ENCODE data around the gene EIF6.
"Not testable (repeated sequence)": the region's sequence is repeated elsewhere in the genome, so short reads cannot be mapped to it uniquely, and the experiment has no call there.

EIF6 gene

DNA sequence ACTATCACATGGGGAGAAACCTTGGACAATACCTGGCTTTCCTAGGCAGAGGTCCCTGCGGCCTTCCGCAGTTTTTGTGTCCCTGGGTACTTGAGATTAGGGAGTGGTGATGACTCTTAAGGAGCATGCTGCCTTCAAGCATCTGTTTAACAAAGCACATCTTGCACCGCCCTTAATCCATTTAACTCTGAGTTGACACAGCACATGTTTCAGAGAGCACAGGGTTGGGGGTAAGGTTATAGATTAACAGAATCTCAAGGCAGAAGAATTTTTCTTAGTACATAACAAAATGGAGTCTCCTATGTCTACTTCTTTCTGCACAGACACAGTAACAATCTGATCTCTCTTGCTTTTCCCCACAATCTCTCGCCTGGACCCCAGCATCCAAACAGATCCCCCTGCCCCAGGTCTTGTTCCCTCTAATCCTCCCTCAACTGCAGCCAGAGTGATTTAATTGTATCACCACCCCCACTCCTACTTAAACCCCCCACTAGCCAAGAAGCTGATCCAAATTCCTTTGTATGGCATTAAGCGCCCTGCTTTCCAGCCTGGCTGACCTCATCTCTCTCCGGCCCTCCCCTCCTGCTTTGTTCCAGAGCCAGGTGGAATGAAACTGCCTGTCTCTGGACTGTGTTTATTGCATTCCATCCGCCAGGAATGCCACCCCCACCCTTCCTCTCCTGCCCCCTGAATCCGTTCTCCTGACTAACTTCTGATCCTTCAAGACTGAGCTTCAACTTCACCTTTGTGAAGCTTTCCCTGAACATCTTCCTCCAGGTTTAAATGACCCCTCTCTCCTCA lies 21.6 kb downstream of the EIF6 start:
- DNase-seq (ENCODE audit: low read depth in 1 of 2, low spot score in 1 of 2), result not testable (repeated sequence)

DNA sequence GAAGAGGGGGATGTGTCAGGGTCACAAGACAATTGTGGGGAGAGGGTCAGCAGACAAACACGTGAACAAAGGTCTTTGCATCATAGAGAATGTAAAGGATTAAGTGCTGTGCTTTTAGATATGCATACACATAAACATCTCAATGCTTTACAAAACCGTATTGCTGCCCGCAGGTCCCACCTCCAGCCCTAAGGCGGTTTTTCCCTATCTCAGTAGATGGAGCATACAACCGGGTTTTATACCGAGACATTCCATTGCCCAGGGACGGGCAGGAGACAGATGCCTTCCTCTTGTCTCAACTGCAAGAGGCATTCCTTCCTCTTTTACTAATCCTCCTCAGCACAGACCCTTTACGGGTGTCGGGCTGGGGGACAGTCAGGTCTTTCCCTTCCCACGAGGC lies 22.3 kb downstream of the EIF6 start:
- DNase-seq (ENCODE audit: low read depth in 1 of 2, low spot score in 1 of 2), result not testable (repeated sequence)

DNA sequence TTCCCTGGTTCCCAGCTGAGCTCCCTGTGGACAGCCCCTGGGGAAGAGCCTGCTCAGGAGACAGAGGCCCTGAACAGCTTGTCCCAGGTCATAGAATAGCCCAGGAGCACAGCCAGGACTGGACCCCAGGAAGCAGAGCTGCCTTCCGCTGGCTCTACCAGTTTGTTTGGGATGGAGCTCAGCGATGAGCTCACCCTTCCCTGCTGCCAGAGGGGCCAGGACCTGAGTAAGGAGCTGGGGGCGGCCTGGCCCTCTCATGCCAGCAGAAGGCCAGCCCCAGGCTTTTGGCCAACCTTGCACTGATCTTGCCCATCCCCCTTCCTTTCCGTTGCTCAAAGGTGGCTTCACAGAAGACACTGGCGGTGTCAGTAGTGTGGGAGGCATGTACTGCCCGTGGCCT lies 24.1 kb downstream of the EIF6 start:
- DNase-seq (ENCODE audit: low read depth in 1 of 2, low spot score in 1 of 2), result no peak

DNA sequence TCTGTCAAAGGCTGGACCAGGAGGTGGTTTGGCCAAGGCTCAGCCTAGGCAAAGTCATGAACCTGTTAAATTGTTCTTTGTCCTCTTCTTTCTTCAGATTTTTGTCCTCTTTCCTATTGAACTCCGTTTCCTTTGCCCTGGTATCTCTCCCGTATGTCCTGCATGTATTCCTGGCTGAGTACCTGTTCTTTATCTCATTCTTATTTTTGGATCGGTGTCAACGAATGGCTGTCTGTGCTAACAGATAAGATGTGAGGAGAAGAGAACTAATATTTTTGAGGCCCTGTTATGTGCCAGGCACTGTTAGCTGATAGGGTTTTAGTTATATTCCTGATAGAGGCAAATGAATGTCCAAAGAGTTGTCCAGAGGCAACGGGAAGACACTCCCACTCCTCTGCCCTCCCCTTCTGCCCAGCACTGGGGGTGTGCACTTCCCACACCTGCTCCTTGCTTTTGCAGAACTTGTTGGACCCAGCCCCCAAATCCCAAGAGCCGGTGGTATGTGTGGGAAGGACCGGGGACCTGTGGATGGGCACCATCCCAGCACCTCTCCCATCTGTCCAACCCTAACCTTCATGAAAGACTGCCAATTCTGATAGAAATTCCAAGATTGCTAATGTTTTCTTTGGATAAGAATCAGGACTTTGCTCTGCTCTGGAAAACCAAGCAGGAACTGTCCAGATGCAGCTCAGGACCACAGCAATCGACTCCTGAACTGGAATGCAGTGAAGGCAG lies 27.2 kb downstream of the EIF6 start:
- no peak for DNase-seq (ENCODE audit: low read depth in 1 of 2, low spot score in 1 of 2)

DNA sequence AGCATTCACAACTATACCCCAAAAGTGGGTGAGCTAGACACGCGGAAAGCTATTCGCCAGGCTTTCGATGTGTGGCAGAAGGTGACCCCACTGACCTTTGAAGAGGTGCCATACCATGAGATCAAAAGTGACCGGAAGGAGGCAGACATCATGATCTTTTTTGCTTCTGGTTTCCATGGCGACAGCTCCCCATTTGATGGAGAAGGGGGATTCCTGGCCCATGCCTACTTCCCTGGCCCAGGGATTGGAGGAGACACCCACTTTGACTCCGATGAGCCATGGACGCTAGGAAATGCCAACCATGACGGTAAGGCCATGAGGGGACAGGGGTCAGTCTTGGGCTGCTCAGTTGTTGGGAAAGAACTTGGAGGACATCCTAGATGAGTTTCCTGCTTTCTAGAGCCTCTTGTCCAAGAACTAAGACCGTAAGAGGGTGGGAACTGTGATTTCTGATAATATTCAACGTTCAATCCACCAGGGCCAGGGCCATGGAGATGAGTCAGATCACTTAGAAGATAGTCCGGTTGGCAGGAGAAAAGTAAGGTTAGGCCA lies 30.0 kb downstream of the EIF6 start:
- no peak for DNase-seq (ENCODE audit: low read depth in 1 of 2, low spot score in 1 of 2)

DNA sequence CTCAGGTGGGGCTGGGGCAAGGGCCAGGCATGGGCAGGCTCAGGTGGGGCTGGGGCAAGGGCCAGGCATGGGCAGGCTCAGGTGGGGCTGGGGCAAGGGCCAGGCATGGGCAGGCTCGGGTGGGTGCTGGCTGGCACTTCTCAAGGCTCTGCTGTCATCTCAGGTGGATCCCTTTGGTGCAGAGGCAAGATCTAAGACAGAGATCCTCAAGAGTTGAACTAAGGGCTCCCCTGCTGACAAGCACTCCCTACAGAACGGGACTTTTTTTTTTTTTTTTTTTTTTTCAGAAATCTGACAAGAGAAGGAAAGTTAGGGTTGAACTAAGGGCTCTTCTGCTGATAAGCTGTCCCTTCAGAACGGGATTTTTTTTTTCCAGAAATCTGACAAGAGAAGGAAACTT lies 31.6 kb downstream of the EIF6 start:
- DNase-seq (ENCODE audit: low read depth in 1 of 2, low spot score in 1 of 2), result no peak

DNA sequence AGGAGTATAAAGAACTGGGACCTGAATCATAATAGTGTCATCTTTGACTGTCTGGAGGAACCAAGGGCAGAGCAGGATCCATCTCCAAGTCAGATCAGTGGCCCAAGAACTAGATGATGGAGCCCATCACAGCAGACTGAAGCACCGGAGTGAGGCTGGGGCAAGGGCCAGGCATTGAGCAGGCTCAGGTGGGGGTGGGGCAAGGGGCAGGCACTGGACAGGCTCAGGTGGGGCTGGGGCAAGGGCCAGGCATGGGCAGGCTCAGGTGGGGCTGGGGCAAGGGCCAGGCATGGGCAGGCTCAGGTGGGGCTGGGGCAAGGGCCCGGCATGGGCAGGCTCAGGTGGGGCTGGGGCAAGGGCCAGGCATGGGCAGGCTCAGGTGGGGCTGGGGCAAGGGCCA lies 32.0 kb downstream of the EIF6 start:
- not testable (repeated sequence) for DNase-seq (ENCODE audit: low read depth in 1 of 2, low spot score in 1 of 2)

DNA sequence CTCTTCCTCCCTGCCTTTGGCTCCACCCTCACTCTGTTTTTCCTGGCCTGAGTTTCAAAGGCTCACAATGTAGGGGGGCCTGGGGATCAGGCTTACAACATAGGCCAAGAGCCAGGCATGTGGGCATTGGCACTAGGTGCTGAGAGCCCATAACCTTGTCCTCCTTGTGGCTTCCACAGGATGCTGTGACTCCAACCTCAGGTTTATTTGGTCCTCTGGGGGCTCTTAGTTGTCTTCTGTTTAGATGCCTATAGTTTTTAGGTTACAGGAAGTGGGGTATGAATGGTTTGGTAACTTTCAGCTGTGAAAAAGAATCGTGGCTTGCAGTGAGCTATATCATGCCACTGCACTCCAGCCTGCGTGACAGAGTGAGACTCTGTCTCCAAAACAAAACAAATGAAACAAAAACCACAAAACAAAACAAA lies 32.5 kb downstream of the EIF6 start:
- DNase-seq (ENCODE audit: low read depth in 1 of 2, low spot score in 1 of 2), result no peak

DNA sequence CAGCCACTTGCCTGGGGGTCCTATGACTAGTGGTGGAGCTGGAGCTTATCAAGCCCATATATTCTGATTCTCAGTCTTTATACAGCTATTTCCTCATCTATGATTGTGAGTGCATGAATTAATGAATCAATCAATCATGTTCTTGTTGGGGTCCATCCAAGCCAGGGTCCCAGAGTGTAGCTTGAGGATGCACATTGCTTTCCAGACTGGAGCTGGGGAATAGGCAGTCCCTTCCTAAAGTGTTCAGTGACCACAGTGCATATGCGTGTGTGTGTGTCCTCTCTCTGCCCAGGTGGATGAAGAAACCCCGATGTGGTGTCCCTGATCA lies 33.0 kb downstream of the EIF6 start:
- no peak for DNase-seq (ENCODE audit: low read depth in 1 of 2, low spot score in 1 of 2)

DNA sequence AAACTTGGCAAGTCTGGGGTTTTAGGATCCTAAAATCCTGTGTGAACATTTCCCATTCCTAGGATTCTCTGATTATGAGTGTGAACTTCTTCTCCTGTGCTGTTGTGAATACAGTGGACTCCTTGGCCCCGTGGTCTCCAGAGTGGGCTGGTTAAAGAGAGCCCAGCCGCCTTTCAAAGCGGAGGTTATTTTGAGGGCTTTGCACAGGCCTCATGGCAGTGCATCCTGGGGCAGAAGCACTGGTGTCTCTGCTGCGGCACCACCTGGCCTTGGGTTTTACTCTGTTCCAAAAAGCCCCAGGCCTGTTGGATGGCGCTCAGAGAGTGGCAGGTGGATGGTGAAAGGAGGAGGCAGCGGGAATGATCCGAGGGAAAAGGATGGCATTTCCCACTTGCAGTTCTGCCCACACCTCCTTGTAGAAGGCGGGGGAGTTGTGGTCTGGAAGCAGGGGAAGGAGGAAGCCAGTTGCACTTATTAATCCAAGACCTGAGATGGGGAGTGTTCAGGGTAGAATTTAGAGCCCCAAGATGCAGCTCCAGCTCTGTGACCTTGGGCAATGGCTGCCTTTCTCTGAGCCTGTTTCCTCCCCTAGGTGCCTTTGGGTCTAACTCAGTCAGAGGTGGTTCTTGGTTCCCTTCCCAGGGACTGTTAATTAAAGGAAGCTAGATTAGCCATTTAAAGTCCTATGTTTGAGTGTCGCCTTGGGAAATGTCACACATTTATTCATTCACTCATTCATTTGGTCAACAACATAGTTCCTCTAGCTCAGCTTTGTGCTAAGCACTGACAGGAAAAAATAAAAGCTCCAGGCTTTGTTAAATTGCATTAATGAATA lies 35.7 kb downstream of the EIF6 start:
- DNase-seq (ENCODE audit: low read depth in 1 of 2, low spot score in 1 of 2), result no peak

DNA sequence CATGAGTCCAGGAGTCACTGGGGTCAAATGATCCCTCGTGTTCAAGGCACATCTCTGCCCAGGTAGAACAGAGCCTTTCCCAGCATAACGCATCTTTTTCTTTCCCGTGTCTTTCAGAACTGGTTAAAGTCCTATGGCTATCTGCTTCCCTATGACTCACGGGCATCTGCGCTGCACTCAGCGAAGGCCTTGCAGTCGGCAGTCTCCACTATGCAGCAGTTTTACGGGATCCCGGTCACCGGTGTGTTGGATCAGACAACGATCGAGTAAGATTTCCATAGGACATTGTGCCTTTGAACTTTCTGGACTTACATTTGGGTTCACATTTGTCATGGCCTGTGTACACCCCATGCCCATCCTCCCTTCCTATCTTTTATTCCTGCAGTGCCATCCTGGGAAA lies 37.8 kb downstream of the EIF6 start:
- no peak for DNase-seq (ENCODE audit: low read depth in 1 of 2, low spot score in 1 of 2)

DNA sequence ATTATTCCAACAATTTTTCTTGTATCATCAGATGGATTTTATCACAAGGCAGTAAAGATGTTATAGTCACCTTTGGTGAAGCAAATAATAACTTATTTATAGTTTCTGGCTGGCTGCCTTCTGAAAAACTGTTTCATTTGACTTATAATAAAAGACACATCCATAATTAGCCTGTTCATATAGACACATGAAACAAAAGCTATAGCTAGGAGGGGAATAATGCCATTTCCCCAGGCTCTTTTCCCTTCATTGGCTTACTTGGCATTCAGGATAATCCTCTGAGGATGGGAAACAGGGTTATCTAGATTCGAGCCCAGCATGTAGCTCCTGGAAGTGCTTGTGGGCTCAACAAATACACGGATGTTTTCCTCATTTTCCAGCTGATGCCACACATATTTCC lies 40.6 kb downstream of the EIF6 start:
- DNase-seq (ENCODE audit: low read depth in 1 of 2, low spot score in 1 of 2), result no peak

DNA sequence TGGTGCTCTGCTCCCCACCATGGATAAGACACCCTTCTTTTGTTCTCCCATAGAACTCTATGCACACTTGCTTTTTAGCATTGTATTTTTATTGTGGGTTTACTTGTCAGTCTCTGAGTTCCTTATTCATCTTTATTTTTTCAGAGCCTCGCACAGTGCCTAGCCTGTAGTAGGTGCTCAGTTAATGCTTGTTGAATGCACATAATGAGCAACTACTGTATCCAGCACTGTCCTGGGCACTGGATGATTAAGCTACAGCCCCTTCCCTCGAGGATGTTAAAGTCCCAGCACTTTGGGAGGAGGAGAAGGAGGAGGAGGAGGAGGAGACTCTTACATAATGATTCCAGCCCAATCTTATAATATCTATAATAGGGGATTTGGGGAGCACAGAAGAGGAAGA lies 41.3 kb downstream of the EIF6 start:
- no peak for DNase-seq (ENCODE audit: low read depth in 1 of 2, low spot score in 1 of 2)

DNA sequence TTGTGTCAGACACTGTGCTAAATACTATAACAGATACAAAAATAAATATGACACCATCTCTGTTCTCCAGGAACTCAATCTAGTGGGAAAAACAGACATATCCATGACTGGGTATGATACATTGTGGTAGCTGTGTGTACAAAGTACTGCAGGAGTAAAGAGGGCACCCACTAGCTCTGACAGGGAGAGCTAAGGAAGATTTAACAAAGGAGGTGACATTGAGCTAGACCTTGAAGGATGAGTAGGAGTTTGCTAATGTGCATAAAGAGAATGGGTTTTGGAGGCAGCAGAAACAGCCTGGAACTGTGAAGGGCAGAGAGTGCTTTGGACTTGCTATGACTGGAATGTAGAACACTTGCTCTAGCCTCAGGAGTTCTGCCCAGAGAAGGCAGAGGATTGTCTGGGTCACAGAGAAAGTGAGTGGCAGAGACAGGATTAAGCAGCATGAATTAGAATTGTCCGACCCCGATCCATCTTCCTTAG lies 43.7 kb downstream of the EIF6 start:
- DNase-seq (ENCODE audit: low read depth in 1 of 2, low spot score in 1 of 2), result no peak

DNA sequence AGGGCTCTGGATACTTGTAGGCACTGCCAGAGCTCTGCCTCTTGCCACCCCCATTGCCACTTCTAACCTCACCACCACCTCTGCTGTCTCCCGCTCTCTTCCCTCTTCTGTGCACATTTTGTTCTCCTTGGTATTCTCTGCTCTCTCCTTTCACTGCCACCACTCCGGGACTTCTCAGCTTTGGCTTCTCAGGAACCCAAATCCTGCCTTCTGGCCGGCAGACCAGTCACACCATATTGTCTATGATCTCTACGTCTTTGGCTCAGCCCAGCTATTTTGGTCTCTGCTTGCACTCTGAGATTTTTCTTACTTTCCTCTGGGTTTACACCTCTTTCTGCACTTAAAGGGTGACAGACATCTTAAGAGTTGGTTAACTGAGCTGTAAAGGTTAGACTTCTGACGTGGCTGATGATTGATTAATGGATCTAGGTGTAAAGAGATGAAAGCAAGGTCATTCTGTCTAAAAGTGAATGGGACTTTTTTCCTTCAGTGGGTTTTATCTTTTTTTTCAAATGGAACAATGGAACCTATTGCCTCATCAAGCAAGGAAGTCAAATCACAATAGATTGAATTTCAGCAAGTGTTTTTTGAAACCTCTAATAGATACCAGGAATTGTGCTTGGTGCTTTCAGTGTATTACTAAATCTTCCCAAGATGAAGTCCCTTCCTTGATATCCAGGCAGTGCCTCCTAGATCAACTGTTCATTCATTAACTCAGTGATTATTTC lies 44.3 kb downstream of the EIF6 start:
- no peak for DNase-seq (ENCODE audit: low read depth in 1 of 2, low spot score in 1 of 2)

DNA sequence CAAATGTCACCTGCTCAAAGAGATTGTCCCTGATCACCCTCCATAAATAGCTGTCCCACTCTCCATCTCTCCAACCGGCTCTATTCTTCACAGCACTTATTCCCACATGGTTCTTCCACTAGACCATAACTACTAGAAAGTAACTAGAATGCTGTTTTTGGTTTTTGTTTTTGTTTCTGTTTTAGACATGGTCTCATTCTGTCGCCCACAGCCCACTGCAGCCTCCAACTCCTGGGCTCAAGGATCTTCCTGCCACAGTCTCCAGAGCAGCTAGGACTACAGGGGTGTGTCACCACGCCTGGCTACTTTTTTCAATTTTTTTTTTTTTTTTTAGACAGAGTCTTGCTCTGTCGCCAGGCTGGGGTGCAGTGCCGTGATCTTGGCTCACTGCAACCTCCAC lies 45.8 kb downstream of the EIF6 start:
- no peak for DNase-seq (ENCODE audit: low read depth in 1 of 2, low spot score in 1 of 2)

DNA sequence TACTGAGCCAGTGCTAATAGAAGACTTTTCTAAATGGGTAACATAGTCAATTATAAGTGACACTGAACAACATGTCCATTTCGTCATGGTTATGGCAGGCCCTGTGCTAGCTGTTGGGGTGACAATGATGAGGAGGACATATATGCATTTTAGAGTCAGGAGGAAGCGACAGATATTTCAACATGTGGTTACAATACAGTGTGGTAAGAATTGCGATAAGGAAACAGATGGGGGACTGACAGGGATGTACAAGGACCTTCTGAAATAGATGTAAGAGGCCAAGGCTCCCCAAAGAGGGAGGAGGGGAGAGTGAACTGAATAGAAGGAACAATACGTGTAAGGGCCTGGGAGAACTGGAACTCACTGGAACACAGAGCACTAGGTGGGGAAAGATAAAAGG lies 46.4 kb downstream of the EIF6 start:
- no peak for DNase-seq (ENCODE audit: low read depth in 1 of 2, low spot score in 1 of 2)

DNA sequence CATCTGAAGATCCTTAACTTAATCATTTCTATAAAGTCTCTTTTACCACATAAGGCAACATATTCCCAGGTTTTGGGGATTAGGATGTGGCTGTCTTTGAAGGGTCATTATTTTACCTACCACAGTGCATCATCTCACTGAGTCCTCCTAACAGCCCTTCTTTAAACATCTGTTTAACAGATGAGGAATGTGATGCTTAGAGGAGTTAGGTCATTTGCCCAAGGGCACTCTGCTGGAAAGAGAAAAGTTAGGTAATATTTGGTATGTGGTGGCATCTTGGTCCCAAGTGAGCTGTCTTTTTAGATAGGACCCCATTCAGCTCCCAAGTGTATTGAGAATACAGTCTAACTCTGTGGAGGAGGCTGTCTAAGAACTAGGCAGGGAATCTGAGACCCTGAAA lies 47.1 kb downstream of the EIF6 start:
- no peak for DNase-seq (ENCODE audit: low read depth in 1 of 2, low spot score in 1 of 2)

DNA sequence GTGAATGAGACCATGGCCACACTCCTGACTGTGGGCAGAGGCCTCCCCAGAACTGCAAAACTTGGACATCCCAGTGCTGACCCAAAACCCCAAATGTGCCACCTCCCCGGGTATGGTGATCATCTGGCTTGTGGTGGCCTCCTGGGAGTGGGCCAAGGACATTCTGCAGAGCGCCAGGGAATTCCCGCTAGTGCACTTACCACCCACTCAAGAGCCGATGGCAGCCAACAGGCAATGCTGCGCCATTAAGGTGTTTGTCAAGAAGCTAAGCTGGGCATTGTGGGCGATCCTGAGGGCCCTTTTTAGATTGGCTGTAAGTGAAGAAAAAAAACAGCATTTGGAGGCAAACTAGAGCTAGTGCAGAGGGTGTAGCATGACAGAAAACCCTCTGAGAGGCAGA lies 48.7 kb downstream of the EIF6 start:
- no peak for DNase-seq (ENCODE audit: low read depth in 1 of 2, low spot score in 1 of 2)

DNA sequence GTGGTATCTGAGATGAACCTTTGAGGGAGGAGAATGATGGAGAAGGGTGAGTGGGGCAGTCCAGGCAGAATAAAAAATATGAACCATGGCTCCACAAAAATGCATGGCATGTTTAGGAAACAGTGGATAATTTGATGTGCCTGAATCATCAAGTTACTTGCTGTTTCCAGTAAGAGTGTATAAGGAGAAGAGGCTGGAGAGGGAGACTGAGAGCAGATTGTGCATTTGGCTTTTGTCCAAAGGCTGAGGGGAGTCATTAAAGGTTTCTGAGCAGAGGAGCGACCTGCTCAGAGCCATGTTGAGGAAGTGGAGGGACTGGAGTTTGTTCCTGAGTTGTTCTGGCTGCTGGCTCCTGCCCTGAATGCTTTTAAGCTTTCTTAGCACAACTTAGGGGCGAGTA lies 52.0 kb downstream of the EIF6 start:
- no peak for DNase-seq (ENCODE audit: low read depth in 1 of 2, low spot score in 1 of 2)

Data from stimulated activated CD4-positive, alpha-beta T cell treated with anti-CD3 and anti-CD28 coated beads, Interleukin-15, amount 100 ng/mL, for 1 hour (primary cell).